Upper lobe of left lung (tissue), 6 donors: ENCODE results near the gene HCK. TPM values are rescaled to one million over a fixed set of nuclear protein-coding genes. Genes with fewer than 3 reads are reported as not detected.

ENCODE experiments used
- ATAC-seq, 2 donors: fragments of 200-7000 bp; cut with Tn5 transposase; one replicate each; pipeline ENCODE4 v1.9.1; 2022; ENCODE audit warnings: mild to moderate bottlenecking in 2 of 2, moderate library complexity in 2 of 2; ENCODE audit not compliant: low FRiP score in 2 of 2
- DNase-seq, 2 donors: peaks; one replicate each; pipeline ENCODE4 v3.0.0-alpha.2; 2019 to 2020
- H3K27ac ChIP-seq, 4 donors: fragments of 200-600 bp; sonication (generic); one replicate each; pipeline ENCODE4 v1.5.1; 2016 to 2019
- H3K27me3 ChIP-seq, 4 donors: fragments of 200-600 bp; sonication (generic); one replicate each; pipeline ENCODE4 v1.5.1; 2017 to 2019
- H3K36me3 ChIP-seq, 4 donors: fragments of 200-600 bp; sonication (generic); one replicate each; pipeline ENCODE4 v1.5.1; 2016 to 2019
- H3K4me1 ChIP-seq, 4 donors: fragments of 200-600 bp; sonication (generic); one replicate each; pipeline ENCODE4 v1.5.1; 2018 to 2019
- H3K4me3 ChIP-seq, 4 donors: fragments of 200-600 bp; sonication (generic); one replicate each; pipeline ENCODE4 v1.5.1; 2017 to 2019; ENCODE audit warnings: mild to moderate bottlenecking in 2 of 4, moderate library complexity in 1 of 4
- H3K9me3 ChIP-seq, 4 donors: fragments of 200-600 bp; sonication (generic); one replicate each; pipeline ENCODE4 v1.5.1; 2018 to 2019
- EP300 ChIP-seq, 4 donors: sonication (generic); formaldehyde crosslinking; IDR thresholded peaks; one replicate each; pipeline ENCODE4 v1.5.1; 2017; ENCODE audit warnings: antibody characterized with exemption in 4 of 4, control low read depth in 2 of 4
- POLR2A ChIP-seq, 4 donors: fragments of 450-650 bp; IDR thresholded peaks; one replicate each; pipeline ENCODE4 v1.5.1; 2016 to 2017; ENCODE audit warnings: antibody characterized with exemption in 4 of 4, mild to moderate bottlenecking in 2 of 4
- POLR2AphosphoS5 ChIP-seq, 2 donors: sonication (generic); formaldehyde crosslinking; IDR thresholded peaks; one replicate each; pipeline ENCODE4 v1.5.1; 2017; ENCODE audit warnings: antibody characterized with exemption in 2 of 2
- WGBS, 2 donors: methylation state at CpG; one replicate each; pipeline ENCODE4 v1.1.5; 2017 to 2018; 5-methylcytosine and 5-hydroxymethylcytosine counted together
- total RNA-seq, 6 donors: library from RNA; depleted of rRNA in 4 of 6; stranded (reverse); fragments of >200 nt in 4 of 6; gene quantifications; one replicate each; pipeline versions ENCODE4 v1.1.0 to v1.2.1, GENCODE V29; 2016 to 2021
- TF ChIP-seq, protein P1 (sequence below), 6 experiments: fragments of 450-650 bp in 4 of 6; fragments of 200-600 bp in 2 of 6; sonication (generic) in 2 of 6; IDR thresholded peaks; one replicate each; pipeline ENCODE4 v1.5.1; 2016 to 2019; ENCODE audit warnings: antibody characterized with exemption in 6 of 6
- donor health status: DM: no; HTN: no; CAD: no; lungs with moderate emphysema.
- donor health status: DM: no; HTN: yes; CAD: no; lungs with severe emphysema.

Gene HCK
- total RNA-seq, 6 donors from 2014 or later, result 27.7 to 93.9 (median 69.1) TPM

DNA sequence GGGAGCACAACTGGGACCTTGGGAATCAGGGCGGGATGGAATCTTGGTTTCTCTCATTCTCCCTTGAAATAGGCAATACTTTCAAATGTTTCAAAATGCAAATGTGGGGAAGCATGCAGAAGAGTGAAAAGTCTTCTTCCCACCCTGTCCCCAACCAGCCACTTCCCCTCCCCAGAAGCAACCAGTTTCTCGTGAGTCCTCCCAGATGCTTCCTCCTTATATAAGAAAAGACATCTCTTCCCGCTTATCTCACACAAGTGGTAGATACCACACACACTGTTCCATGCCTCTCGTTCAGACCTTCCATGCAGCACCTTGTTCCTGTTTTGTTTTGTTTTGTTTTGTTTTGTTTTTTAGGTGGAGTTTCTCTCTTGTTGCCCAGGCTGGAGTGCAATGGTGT lies 25.1 kb downstream of the HCK start:
- peak in 1 of 2 donors; percentile 45 for ATAC-seq
- DNase-seq, result no peak
- H3K27me3 ChIP-seq, result no peaks in the 10 kb centered on the region
- H3K36me3 ChIP-seq, result peaks cover 0 to 4% (median 0%) of the 10 kb centered on the region in 4 donors
- H3K27ac ChIP-seq, result no peak overlapping the region
- no peak overlapping the region for H3K4me3 ChIP-seq
- TF ChIP-seq, protein P1, sequence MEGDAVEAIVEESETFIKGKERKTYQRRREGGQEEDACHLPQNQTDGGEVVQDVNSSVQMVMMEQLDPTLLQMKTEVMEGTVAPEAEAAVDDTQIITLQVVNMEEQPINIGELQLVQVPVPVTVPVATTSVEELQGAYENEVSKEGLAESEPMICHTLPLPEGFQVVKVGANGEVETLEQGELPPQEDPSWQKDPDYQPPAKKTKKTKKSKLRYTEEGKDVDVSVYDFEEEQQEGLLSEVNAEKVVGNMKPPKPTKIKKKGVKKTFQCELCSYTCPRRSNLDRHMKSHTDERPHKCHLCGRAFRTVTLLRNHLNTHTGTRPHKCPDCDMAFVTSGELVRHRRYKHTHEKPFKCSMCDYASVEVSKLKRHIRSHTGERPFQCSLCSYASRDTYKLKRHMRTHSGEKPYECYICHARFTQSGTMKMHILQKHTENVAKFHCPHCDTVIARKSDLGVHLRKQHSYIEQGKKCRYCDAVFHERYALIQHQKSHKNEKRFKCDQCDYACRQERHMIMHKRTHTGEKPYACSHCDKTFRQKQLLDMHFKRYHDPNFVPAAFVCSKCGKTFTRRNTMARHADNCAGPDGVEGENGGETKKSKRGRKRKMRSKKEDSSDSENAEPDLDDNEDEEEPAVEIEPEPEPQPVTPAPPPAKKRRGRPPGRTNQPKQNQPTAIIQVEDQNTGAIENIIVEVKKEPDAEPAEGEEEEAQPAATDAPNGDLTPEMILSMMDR (IDR thresholded peaks at IDR 0.05), result no peak
- TF ChIP-seq POLR2AphosphoS5 (IDR thresholded peaks at IDR 0.05) (no peak), EP300 (IDR thresholded peaks at IDR 0.05) (no peak)
- 55 to 61% methylated on average over 4 of the region's 4 CpGs for WGBS, 2 donors
- no peaks in the 10 kb centered on the region for H3K4me1 ChIP-seq
- H3K9me3 ChIP-seq, result no peaks in the 10 kb centered on the region

DNA sequence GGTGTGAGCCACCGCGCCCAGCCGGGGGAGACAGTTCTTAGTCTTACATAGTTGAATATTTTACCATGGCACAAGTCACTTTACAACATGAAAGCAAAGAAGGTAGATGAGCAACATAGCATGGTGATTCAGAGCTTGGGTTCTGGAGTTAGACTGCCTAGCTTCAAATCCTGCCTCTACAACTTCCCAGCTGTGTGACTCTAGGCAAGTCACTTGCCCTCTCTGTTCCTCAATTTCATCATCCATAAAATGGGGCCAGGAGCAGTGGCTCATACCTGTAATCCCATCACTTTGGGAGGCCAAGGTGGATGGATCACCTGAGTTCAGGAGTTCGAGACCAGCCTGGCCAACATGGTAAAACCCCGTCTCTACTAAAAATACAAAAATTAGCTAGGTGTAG lies 26.3 kb downstream of the HCK start:
- 94 to 96% methylated on average over 5 of the region's 5 CpGs for WGBS, 2 donors
- ATAC-seq (no peak), DNase-seq (no peak)
- no peaks in the 10 kb centered on the region for H3K9me3 ChIP-seq
- no peak overlapping the region for H3K4me3 ChIP-seq
- H3K36me3 ChIP-seq, result peaks cover 0 to 4% (median 0%) of the 10 kb centered on the region in 4 donors
- H3K4me1 ChIP-seq, result no peaks in the 10 kb centered on the region
- TF ChIP-seq POLR2AphosphoS5 (IDR thresholded peaks at IDR 0.05) (no peak), EP300 (IDR thresholded peaks at IDR 0.05) (no peak), POLR2A (IDR thresholded peaks at IDR 0.05) (no peak)
- TF ChIP-seq, protein P1 (IDR thresholded peaks at IDR 0.05), result no peak
- no peaks in the 10 kb centered on the region for H3K27me3 ChIP-seq
- no peak overlapping the region for H3K27ac ChIP-seq

DNA sequence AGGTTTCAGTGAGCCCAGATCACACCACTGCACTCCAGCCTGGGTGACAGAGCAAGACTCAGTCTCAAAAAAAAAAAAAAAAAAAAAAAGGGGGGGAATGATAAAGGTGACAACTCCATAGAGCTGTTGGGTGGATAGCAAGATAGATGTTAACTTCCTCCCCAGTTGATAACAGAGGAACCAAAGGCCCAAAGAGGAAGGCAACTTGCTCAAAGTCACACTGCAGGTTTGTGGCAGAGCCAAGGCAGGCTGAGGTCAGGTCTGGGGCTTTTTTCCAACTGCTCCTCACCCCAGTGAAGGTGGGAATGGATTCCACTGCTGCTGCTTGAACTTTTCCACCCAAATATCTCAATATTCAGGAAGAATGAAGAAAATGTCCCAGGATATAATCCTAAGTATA lies 26.7 kb downstream of the HCK start:
- no peaks in the 10 kb centered on the region for H3K4me1 ChIP-seq
- peaks cover 0 to 4% (median 0%) of the 10 kb centered on the region in 4 donors for H3K36me3 ChIP-seq
- H3K9me3 ChIP-seq, result no peaks in the 10 kb centered on the region
- no peak overlapping the region for H3K4me3 ChIP-seq
- H3K27ac ChIP-seq, result no peak overlapping the region
- no peaks in the 10 kb centered on the region for H3K27me3 ChIP-seq
- DNase-seq (no peak), ATAC-seq (no peak)
- TF ChIP-seq, protein P1 (IDR thresholded peaks at IDR 0.05), result no peak
- TF ChIP-seq POLR2AphosphoS5 (IDR thresholded peaks at IDR 0.05) (no peak), EP300 (IDR thresholded peaks at IDR 0.05) (no peak), POLR2A (IDR thresholded peaks at IDR 0.05) (no peak)

DNA sequence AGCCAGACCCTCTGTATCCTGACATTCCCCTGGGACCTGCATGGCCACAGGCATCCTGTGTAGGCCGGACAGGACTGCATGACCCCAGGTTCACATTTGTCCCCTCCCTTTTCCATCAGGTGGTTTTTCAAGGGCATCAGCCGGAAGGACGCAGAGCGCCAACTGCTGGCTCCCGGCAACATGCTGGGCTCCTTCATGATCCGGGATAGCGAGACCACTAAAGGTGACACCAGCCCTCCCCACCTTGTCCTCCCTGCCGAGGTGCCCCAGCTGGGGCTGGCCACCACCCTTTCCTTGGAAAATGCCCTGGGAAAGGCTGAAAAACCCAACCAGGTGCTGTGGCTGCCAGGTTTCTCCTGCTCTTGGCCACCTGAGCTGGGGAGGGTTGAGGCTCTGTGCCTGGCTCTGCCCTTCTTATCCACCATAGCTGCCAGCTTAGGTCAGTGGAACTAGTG lies 27.6 kb downstream of the HCK start:
- Histone ChIP-seq H3K4me1 (no peaks in the 10 kb centered on the region), H3K27me3 (no peaks in the 10 kb centered on the region), H3K27ac (no peak overlapping the region), H3K36me3 (peaks cover 0 to 4% (median 0%) of the 10 kb centered on the region in 4 donors), H3K9me3 (no peaks in the 10 kb centered on the region), H3K4me3 (no peak overlapping the region)
- no peak for TF ChIP-seq POLR2A (IDR thresholded peaks at IDR 0.05)
- DNase-seq (no peak), ATAC-seq (no peak)
- 17 to 72% methylated on average over 1 to 8 of the region's 8 CpGs for WGBS, 2 donors

DNA sequence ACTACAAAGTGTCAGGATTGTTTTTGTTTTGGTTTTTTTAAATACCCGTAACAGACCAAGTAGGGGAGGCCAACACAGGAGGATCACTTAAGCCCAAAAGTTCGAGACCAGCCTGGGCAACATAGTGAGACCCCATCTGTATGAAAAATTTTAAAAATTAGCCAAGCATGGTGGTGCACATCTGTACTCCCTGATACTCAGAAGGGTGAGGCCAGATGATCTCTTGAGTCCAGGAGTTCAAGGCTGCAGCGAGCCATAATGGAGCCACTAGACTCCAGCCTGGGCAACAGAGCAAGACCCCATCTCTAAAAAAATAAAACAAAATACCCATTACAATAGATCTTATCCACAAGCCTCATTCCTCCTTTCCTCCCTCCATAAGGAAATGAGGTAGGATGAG lies 28.7 kb downstream of the HCK start:
- WGBS, 2 donors, result 58 to 90% methylated on average over 3 of the region's 3 CpGs
- TF ChIP-seq, protein P1 (IDR thresholded peaks at IDR 0.05), result no peak
- TF ChIP-seq POLR2AphosphoS5 (IDR thresholded peaks at IDR 0.05) (no peak), EP300 (IDR thresholded peaks at IDR 0.05) (no peak), POLR2A (IDR thresholded peaks at IDR 0.05) (no peak)
- DNase-seq (no peak), ATAC-seq (no peak)
- Histone ChIP-seq H3K9me3 (no peaks in the 10 kb centered on the region), H3K4me1 (no peaks in the 10 kb centered on the region), H3K27me3 (no peaks in the 10 kb centered on the region), H3K36me3 (no peaks in the 10 kb centered on the region), H3K27ac (no peak overlapping the region), H3K4me3 (no peak overlapping the region)
